Hematopoietic multipotent progenitor cell treated with erythropoietin and hydrocortisone succinate and interleukin-3 and kit ligand, for 8 days (in vitro differentiated cells): ENCODE data around the gene SEZ6L.
A peak's percentile ranks its signal among the peaks of the same experiment; 100 is the strongest.

Experiments
- DNase-seq: peaks from one replicate; pipeline ENCODE4 v3.0.0-alpha.2; 2015

SEZ6L gene

GRCh38 chr22:26251869-26252268 is 82.6 kb downstream of the SEZ6L start:
- no peak for DNase-seq

- DNase-seq, result peak; percentile 18
Observed at GRCh38 chr22:26259510-26259909, 90.2 kb downstream of the SEZ6L start.

GRCh38 chr22:26264162-26264561 is 94.9 kb downstream of the SEZ6L start:
- DNase-seq, result no peak

GRCh38 chr22:26265281-26265680 is 96.0 kb downstream of the SEZ6L start:
- no peak for DNase-seq

- DNase-seq, result no peak
Observed at GRCh38 chr22:26265909-26266308, 96.6 kb downstream of the SEZ6L start.

GRCh38 chr22:26267856-26268255 is 98.6 kb downstream of the SEZ6L start:
- no peak for DNase-seq

GRCh38 chr22:26269572-26269971 is 100.3 kb downstream of the SEZ6L start:
- DNase-seq, result no peak

- no peak for DNase-seq
Observed at GRCh38 chr22:26271427-26271826, 102.2 kb downstream of the SEZ6L start.

- no peak for DNase-seq
Observed at GRCh38 chr22:26273011-26273675, 103.9 kb downstream of the SEZ6L start.

GRCh38 chr22:26276529-26277160 is 107.4 kb downstream of the SEZ6L start:
- DNase-seq, result no peak

GRCh38 chr22:26281941-26282340 is 112.7 kb downstream of the SEZ6L start:
- no peak for DNase-seq

GRCh38 chr22:26283330-26283729 is 114.1 kb downstream of the SEZ6L start:
- DNase-seq, result no peak

- no peak for DNase-seq
Observed at GRCh38 chr22:26285632-26286031, 116.4 kb downstream of the SEZ6L start.

- no peak for DNase-seq
Observed at GRCh38 chr22:26286091-26286820, 117.0 kb downstream of the SEZ6L start.

GRCh38 chr22:26287382-26288225 is 118.3 kb downstream of the SEZ6L start:
- no peak for DNase-seq

- no peak for DNase-seq
Observed at GRCh38 chr22:26289611-26290101, 120.4 kb downstream of the SEZ6L start.

- no peak for DNase-seq
Observed at GRCh38 chr22:26291940-26292666, 122.8 kb downstream of the SEZ6L start.

- DNase-seq, result no peak
Observed at GRCh38 chr22:26292667-26292995, 123.4 kb downstream of the SEZ6L start.

- DNase-seq, result no peak
Observed at GRCh38 chr22:26295563-26296126, 126.4 kb downstream of the SEZ6L start.

GRCh38 chr22:26298605-26299310 is 129.5 kb downstream of the SEZ6L start:
- DNase-seq, result no peak

- DNase-seq, result no peak
Observed at GRCh38 chr22:26302726-26303125, 133.5 kb downstream of the SEZ6L start.
